ENCODE data around the gene C4orf54.
A peak's percentile ranks its signal among the peaks of the same experiment; 100 is the strongest.

Gene C4orf54

DNA sequence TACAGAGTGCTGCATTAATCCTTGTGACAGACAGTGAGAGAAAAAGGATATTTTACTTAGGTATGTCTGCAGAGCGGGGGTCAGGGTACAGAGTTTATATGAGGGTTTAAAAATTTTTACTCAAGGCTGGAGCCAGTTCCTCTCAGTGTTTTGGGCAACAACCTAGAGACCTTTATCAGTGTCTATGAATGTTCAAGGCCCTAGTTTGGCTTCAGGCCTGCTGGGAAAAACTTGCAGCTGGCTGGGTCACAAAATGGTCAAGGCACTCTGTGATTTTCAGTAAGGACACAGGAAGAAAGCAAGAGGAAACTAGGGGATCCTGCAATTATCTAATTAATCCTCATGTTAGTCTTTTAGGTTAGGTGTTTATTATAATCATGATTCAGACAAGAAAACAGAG is 10.8 kb upstream of the C4orf54 start:
- no peak overlapping the region for H3K4me3 ChIP-seq (replicated peaks; ENCODE audit: low read depth, low read length)
- TF ChIP-seq, protein P1, sequence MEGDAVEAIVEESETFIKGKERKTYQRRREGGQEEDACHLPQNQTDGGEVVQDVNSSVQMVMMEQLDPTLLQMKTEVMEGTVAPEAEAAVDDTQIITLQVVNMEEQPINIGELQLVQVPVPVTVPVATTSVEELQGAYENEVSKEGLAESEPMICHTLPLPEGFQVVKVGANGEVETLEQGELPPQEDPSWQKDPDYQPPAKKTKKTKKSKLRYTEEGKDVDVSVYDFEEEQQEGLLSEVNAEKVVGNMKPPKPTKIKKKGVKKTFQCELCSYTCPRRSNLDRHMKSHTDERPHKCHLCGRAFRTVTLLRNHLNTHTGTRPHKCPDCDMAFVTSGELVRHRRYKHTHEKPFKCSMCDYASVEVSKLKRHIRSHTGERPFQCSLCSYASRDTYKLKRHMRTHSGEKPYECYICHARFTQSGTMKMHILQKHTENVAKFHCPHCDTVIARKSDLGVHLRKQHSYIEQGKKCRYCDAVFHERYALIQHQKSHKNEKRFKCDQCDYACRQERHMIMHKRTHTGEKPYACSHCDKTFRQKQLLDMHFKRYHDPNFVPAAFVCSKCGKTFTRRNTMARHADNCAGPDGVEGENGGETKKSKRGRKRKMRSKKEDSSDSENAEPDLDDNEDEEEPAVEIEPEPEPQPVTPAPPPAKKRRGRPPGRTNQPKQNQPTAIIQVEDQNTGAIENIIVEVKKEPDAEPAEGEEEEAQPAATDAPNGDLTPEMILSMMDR (IDR thresholded peaks at IDR 0.05; ENCODE audit: low read depth, low read length, missing control alignments) = no peak
- no peak for DNase-seq (ENCODE audit: extremely low read depth, low read depth)

DNA sequence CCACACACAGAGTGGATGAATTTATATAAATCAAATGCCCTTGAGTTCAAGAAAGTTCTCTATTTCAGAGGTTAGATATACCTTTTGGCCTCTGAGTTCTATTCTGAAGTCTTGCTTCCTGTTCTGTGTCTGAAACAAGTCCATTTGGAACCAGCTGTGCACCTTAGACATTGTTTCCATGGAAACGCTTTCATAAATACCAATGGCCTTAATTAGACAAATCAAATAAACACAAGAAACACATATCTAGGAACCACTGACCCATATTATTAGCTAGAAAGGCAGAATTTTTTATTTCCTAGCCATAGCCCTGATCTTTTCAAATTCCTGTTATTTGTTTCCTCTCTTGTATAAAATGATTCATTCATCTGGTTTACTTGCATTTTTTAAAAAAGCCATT is 8.4 kb upstream of the C4orf54 start:
- no peak overlapping the region for H3K4me3 ChIP-seq (replicated peaks; ENCODE audit: low read depth, low read length)
- DNase-seq (ENCODE audit: extremely low read depth, low read depth) = no peak
- TF ChIP-seq, protein P1 (IDR thresholded peaks at IDR 0.05; ENCODE audit: low read depth, low read length, missing control alignments) = no peak

DNA sequence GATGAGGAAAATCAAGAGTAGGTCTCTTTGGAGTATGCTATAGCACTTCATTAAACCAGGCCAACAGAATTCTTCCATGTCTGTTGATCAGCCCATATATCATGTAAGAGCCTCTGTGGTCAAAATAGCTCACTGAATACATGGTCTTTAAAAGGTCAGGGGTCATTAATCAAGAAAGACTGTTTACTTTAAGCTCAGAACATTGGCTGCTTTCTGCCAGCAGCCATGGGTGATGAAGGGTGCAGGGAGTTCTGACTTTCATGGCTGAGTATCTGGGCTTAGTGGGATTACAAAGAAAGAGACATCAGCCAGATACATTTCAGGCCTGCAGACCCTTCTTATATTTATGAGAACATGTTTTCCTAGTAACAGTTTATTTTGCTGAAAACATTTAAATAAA is 7.1 kb upstream of the C4orf54 start:
- H3K4me3 ChIP-seq (replicated peaks; ENCODE audit: low read depth, low read length) = no peak overlapping the region
- DNase-seq (ENCODE audit: extremely low read depth, low read depth) = no peak
- TF ChIP-seq, protein P1 (IDR thresholded peaks at IDR 0.05; ENCODE audit: low read depth, low read length, missing control alignments) = no peak

DNA sequence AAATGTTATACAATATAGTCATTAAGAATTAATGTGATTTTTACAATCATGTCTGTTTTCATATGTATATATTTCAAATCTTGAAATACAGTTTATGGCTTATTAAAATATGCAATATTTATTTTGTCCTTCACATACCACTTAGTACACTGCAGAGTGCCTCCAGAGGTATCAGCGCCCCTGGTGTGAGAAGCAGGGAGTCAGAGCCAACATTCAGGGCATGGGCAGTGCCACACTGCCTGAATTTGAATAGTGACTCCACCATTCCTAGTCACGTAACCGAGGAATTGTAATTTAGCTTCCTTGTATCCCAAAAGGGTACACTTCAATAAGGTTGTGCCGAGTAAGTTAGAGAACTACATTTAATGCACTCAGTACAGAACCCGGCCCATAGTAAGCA is 4.3 kb upstream of the C4orf54 start:
- TF ChIP-seq, protein P1 (IDR thresholded peaks at IDR 0.05; ENCODE audit: low read depth, low read length, missing control alignments) = no peak
- DNase-seq (ENCODE audit: extremely low read depth, low read depth) = no peak
- no peak overlapping the region for H3K4me3 ChIP-seq (replicated peaks; ENCODE audit: low read depth, low read length)

DNA sequence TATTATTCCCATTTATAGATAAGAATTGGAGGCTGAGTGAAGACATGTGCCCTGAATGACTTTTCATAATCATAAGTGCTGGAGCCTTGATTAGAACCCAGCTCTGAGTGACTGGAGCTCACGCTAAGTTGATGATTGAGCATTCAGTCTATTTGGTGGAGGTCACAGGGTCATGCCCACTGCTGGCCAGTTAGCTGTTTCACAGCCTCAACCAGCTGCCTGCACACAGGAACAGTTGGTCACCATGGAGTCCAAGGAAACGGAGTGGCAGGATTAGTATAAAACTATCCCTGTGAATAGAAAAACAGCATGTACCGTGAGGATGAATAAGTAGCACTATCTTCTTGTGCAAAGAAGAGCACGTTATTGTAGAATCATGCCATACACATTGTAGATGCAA is 1.0 kb upstream of the C4orf54 start:
- no peak for DNase-seq (ENCODE audit: extremely low read depth, low read depth)
- H3K4me3 ChIP-seq (replicated peaks; ENCODE audit: low read depth, low read length) = no peak overlapping the region
- TF ChIP-seq, protein P1 (IDR thresholded peaks at IDR 0.05; ENCODE audit: low read depth, low read length, missing control alignments) = no peak

DNA sequence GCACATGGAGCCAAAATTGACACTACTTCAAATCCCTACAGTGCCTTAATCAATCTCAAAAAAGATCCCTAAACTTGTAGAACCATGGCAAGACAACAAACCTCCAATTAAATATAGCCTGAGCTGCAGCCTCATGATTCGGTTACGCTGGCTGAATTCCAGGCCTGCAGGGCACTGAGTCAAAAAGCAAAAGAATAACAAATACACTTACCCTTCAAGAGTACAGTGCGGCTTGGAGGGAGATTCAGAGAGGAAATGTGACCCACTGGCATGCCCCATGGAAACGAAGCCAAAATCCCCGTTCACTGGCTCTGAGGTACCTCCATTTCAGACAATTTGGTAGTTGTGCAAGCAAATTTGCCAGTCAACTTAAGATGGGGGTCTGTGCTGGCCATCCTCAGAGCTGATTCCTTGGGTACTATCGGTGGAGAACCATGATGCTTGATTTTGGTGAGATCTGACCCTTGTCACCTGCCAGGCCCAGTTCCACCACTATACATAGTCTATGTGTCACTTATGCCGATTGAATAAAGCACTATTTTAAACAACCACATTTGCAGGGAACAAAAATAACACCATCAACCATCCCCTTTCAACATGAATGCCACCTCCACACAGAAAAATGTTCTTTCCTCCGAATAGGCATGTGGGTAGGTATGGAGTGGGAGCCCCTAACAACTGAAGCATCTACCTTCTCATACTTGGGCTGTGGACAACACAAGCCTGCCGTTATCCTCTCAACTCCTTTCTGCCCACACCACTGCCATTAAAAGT is 2.1 kb downstream of the C4orf54 start:
- peak; percentile 3 for DNase-seq (ENCODE audit: extremely low read depth, low read depth)
- TF ChIP-seq, protein P1 (IDR thresholded peaks at IDR 0.05; ENCODE audit: low read depth, low read length, missing control alignments) = no peak
- no peak overlapping the region for H3K4me3 ChIP-seq (replicated peaks; ENCODE audit: low read depth, low read length)

DNA sequence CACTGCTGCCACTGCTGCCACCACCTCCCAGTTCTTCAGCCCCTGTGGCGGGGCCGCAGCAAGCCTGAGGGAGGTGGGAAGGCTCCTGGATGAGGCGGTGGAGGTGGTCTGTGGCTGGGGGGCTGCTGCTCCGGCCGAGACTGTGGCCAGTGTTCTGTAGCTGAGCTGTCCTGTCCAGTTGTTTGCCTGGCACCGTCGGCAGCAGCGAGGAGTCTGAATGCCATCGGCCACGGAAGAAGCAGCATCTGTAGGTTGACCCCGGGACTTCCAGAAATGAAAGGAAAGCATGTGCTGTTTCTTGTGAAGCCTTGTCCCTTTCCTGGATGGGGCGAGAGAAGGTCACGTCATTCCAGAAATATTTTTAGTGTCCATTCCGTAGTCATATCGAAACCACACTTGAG is 3.3 kb downstream of the C4orf54 start:
- TF ChIP-seq, protein P1 (IDR thresholded peaks at IDR 0.05; ENCODE audit: low read depth, low read length, missing control alignments) = no peak
- no peak for DNase-seq (ENCODE audit: extremely low read depth, low read depth)
- H3K4me3 ChIP-seq (replicated peaks; ENCODE audit: low read depth, low read length) = no peak overlapping the region

All from HFF-Myc (cell line).